Mammary epithelial cell (primary cell): ENCODE measurements around the gene SHROOM4.

ENCODE experiments used
- EZH2 ChIP-seq: IDR thresholded peaks from 2 replicates; pipeline ENCODE4 v1.6.1; 2012; ENCODE audit warnings: low read length, inconsistent platforms, borderline replicate concordance
- TF ChIP-seq, protein P1 (sequence below), 2 donors: IDR thresholded peaks in 1 of 2; conservative IDR thresholded peaks in 1 of 2; 2 replicates each; pipeline ENCODE4 v1.5.1; 2011 to 2012; ENCODE audit warnings: inconsistent platforms in 2 of 2, low read length in 2 of 2, mild to moderate bottlenecking in 2 of 2, control low read depth in 1 of 2, low read depth in 1 of 2; ENCODE audit not compliant: insufficient read depth in 1 of 2; ENCODE audit errors: extremely low read depth in 1 of 2

DNA sequence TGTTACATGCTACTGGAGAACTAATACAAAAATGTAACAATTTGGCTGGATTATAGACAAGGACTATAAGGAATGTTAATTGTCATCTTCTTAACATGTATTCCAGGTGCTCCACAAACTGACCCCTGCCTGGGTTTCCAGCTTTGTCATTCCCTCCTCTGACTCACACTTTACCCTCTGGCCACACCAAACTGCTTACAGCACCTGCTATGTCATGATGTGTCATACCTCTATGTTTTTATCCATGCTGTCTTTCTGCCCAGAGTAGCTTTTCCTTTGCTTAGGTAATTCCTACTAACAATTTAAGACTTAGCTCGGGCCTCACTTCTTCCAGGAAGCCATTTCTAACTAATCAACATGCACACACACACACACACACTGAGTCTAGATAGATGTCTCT is 14.0 kb upstream of the SHROOM4 start:
- TF ChIP-seq EZH2, result no peak
- TF ChIP-seq, protein P1, sequence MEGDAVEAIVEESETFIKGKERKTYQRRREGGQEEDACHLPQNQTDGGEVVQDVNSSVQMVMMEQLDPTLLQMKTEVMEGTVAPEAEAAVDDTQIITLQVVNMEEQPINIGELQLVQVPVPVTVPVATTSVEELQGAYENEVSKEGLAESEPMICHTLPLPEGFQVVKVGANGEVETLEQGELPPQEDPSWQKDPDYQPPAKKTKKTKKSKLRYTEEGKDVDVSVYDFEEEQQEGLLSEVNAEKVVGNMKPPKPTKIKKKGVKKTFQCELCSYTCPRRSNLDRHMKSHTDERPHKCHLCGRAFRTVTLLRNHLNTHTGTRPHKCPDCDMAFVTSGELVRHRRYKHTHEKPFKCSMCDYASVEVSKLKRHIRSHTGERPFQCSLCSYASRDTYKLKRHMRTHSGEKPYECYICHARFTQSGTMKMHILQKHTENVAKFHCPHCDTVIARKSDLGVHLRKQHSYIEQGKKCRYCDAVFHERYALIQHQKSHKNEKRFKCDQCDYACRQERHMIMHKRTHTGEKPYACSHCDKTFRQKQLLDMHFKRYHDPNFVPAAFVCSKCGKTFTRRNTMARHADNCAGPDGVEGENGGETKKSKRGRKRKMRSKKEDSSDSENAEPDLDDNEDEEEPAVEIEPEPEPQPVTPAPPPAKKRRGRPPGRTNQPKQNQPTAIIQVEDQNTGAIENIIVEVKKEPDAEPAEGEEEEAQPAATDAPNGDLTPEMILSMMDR (conservative IDR thresholded peaks at IDR 0.05 in 1 of 2, IDR thresholded peaks at IDR 0.05 in 1 of 2; ENCODE audit: extremely low read depth in 1 of 2, insufficient read depth in 1 of 2, low read depth in 1 of 2, low read length in 2 of 2), result no peak
